Stimulated activated CD4-positive, alpha-beta T cell treated with anti-CD3 and anti-CD28 coated beads, Interleukin-1b, Interleukin-23, amount 100 ng/mL, for 1 hour (primary cell): ENCODE results near the gene NUBPL.
"Not testable (repeated sequence)": the region's sequence is repeated elsewhere in the genome, so short reads cannot be mapped to it uniquely, and the experiment has no call there.

Experiments
- DNase-seq, 2 donors: peaks; one replicate each; pipeline ENCODE4 v3.0.0-alpha.2; 2020; ENCODE audit warnings: low read depth in 2 of 2

NUBPL gene

DNA sequence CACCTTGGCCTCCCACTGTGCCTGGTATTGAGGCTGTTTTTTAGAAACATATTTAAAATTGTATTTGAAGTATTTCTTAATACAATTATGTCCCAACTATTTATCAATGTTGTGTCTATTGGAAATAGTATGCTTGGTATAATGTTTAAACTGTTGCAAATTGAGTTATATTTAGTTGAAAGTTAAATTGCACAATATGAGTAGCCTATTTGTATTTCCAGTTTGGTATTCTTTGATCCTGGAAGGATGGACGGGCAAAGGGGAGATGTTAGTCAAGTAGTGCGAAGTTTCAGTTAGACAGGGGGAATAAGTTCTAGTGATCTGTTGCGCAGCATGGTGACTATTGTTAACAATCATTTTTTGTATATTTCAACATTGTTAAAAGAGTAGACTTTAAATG, 111.5 kb downstream of the NUBPL start:
- no peak for DNase-seq

DNA sequence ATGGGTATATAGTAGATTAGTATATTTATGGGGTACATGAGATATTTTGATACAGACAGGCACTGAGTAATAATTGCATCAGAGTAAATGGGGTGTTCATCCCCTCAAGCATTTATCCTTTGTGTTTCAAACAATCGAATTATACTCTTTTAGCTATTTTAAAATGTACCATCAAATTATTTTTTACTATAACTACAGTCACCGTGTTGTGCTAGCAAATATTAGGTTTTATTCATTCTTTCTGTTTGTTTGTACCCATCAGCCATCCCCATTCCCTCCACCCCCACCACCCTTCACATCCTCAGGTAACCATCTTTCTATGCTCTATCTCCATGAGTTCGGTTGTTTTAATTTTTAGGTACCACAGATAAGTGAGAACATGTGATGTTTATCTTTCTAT, 115.8 kb downstream of the NUBPL start:
- no peak for DNase-seq

DNA sequence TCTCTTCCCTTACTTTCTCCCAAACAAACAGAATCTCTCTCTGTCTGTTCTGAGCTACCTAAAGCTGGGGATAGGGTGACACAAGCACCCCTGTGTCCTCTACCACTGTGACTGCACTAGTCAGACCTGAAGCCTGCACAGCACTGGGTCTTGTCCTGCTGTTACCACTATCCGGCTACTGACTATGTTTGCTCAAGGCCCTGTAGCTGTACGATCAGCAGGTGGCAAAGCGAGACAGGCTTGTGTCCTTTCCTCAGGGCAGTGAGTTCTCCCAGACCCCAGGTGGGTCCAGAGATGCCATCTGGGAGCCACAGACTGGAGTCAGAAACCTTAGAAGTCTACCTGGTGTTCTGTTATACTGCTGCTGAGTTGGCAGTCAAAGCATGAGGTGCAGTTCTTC, 116.4 kb downstream of the NUBPL start:
- DNase-seq = no peak

DNA sequence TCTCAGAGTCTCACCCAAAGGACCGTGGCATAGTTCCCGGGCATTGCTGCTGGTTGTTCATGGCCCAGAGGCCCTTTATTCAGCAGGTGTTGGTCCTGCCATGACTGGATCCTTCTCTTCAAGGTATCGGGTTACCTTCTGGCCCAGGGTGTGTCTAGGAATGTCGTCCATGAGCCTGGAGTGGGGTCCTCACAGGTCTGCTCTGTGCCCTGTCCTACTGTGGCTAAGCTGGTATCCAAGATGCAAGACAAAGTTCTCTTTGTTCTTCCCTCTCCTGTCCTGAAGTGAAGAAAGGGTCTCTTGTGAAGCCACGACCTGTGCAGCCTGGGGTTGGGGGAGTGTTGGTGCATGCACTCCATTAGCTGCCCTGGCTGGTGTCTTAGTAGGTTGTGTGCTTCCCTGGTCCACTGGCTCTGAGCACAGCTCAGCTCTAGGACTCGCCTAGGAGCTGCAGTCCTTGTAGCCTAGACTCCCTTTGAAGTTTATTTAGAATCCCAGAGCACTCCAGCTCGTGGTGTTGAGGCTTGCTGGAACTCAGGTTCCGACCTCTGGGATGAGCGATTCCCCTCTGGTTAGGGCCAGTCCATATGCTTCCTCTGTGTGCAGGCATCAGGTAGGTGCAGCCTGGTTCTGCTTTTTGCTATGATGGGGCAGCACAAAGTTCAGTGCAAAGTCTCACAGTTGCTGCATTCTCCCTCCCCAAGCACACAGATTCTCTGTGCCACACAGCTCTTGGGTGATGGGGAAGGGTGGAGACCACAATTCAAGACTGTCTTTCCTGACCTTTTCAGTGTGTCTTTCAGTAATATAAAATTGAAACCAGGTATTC, 117.4 kb downstream of the NUBPL start:
- DNase-seq = no peak

DNA sequence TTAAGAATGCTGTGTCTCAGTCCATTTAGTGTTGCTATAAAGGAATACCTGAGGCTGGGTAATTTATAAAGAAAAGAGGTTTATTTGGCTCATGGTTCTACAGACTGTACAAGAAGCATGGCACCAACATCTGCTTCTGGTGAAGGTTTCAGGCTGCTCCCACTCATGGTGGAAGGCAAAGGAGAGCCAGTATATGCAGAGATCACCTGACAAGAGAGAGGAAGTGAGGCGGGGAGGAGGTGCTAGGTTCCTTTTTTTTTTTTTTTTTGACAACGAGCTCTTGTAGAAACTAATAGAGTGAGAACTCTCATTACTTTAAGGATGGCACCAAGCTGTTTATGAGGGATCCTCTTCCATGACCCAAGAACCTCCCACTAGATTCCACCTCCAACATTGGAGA, 121.6 kb downstream of the NUBPL start:
- no peak for DNase-seq

DNA sequence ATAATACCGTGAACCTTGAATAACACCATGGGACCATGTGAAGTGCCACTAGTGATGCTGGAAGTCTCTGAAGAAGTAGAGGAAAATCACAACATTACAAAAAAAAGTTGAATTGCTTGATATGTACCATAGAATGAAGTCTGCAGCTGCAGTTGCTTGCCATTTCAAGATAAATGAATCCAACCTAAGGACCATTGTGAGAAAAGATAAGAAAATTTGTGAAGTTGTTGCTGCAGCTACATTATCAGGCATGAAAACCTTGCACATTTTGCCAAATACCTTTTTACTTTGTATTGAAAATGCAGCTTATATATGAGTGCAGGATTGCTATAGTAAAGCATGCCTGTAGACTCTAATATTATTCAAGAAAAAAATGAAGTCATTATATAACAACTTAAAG, 126.5 kb downstream of the NUBPL start:
- no peak for DNase-seq

DNA sequence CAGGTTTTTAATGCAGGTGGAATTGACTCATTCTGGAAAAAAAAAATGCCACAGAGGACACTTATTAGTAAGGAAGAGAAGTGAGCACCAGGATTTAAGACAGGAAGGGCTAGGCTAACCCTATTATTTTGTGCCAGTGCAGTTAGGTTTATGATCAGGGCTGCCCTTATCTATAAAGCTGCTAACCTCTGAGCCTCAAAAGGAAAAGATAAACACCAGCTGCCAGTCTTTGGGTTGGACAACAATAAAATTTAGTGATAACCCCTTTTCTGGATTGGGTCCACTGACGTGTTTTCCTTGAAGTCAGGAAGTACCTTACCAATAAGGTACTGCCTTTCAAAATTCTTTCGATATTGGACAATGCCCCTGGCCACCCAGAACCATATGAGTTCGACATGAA, 128.9 kb downstream of the NUBPL start:
- no peak for DNase-seq

DNA sequence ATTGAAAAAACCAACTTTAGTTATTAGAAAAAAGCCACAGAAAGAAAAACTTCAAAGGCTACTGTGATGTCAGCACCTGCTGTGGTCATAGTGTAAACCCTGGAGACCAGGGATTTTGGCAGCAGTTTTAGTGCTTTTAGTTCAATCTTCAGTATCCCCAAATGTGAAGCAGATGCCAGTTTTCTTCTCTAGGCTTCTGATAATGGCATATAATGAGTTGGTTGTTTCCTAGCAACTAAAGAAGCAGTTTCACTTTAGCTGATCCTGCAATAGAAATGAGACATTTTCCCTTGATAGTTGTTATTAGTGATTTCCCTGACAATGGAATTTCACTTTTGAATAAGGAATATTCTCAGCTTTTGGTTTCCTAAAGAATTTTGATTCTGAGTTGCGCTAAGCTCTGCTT, 131.2 kb downstream of the NUBPL start:
- no peak for DNase-seq

DNA sequence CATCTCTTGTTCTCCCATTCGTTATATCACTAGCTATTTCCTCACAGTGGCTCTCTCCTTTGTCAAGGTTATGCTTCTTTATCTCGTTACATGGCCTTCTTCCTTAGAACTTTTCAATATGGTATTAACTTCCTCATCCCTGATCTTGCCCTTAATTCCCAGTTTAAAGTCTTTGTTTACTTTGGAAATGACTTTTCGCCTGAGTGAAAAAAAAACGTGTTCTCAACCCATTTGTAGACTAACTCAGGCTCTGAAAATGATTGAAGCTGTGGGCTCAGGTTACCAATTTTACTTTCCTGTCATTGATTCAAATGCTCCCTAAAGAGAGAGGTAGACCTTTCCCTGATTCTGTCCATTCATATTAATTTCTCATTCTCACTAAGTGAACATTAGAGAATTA, 135.2 kb downstream of the NUBPL start:
- DNase-seq = no peak

DNA sequence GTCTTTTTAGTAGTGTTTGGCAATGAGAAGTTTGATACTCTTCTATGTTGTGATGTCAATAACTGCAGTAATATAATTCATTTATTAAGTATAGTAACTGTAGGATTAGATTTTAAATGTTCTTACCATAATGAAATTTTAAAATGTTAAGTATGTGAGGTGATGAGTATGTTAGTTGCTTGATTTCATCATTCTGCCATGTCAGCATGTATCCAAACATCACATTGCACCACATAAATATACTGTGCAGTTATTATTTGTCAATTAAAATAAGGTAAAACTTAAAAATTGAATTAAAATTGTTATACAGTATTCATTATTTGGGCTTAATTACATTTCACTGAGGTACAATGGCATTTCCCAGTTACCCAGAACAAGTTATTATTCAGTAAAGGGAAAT, 138.6 kb downstream of the NUBPL start:
- DNase-seq = no peak

DNA sequence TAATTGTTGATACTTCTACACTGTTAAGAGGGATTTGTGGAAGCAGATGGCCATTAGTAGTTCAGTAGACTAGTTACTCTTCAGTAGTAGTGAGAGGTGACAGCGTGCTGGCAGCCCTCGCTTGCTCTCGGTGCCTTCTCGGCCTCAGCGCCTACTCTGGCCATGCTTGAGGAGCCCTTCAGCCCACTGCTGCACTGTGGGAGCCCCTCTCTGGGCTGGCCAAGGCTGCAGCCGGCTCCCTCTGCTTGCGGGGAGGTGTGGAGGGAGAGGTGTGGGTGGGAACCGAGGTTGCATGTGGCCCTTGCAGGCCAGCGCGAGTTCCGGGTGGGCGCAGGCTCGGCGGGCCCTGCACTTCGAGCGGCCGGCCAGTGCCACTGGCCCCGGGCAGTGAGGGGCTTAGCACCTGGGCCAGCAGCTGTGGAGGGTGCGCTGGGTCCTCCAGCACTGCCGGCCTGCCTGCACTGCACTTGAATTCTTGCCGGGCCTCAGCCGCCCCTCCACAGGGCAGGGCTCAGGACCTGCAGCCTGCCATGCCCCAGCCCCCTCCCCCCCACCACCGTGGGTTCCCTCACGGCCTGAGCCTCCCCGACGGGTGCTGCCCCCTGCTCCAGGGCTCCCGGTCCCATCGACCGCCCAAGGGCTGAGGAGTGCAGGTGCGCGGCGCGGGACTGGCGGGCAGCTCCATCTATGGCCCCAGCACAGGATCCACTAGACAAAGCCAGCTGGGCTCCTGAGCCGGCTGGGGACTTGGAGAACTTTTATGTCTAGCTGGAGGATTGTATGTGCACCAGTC, 139.3 kb downstream of the NUBPL start:
- DNase-seq = no peak

DNA sequence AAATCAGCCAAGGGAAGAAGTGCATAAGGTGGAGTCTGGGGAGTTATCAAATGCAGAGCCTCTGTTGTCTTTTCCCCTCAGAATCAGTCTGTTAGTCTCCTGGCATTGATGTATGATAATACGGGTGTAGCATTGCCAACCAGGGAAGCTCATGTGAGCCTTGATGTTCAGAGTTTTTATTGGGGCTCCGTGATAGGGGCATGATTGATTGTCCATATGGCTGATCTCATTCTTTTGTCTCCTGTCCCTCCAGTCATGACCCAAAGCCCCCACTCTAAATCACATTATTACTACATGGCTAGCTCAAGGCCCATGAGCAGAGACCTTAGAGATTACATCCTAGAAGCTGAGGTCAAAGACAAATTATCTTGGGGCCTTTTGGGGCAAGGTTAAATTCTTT, 140.9 kb downstream of the NUBPL start:
- no peak for DNase-seq

DNA sequence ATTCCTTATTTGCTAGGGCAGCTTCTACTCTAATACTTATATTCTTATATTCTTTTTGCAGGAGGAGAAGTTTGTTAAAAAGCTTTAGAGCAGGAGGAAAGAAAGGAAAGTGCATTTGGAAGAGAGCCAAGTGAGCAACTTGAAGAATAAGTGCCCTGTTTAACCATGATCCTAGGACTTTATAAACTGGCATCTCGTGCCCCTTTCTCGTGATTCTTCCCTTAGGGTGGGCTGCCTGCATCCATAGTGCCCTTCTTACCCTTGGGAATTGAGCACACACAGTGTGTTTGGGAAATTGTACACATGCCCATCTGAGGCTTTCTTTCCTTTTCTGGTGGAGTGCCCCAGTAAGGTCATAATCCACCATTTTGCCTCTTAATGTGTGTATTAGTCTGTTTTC, 141.9 kb downstream of the NUBPL start:
- DNase-seq = no peak

DNA sequence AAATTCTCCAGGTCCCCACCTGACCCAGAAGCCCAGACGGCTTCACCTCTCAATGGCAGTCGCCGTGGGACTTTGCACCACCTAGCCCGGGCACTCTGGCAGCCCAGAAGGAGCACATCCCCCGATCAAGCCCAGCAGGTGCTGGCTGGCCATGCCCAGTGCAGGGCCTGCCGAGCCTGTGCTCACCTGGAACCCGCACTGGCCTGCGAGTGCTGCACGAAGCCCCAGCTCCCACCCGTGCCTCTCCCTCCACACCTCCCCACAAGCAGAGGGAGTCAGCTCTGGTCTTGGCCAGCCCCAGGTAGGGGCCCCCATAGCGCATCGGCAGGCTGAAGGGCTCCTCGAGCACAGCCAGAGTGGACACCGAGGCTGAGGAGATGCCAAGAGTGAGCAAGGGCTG, 144.5 kb downstream of the NUBPL start:
- DNase-seq = no peak

DNA sequence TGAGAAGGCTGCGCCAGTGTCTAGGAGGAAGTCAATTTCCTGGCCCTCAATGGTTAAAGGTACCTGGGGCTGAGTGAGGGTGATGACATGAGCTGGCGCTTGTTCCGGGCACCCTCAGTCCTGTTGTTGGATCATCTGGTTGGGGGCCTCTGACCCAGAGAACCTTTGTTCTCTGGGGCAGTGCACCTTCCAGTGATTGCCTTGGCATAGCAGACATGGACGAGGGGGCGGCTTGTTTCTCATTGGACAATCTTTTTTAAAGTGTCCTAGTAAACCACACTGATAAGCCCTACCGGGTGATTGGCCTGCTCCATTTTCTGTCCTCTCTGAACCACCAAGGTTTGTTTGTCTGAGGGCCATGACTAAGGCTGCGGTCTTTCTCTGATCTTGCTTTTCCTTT, 147.5 kb downstream of the NUBPL start:
- not testable (repeated sequence) for DNase-seq

DNA sequence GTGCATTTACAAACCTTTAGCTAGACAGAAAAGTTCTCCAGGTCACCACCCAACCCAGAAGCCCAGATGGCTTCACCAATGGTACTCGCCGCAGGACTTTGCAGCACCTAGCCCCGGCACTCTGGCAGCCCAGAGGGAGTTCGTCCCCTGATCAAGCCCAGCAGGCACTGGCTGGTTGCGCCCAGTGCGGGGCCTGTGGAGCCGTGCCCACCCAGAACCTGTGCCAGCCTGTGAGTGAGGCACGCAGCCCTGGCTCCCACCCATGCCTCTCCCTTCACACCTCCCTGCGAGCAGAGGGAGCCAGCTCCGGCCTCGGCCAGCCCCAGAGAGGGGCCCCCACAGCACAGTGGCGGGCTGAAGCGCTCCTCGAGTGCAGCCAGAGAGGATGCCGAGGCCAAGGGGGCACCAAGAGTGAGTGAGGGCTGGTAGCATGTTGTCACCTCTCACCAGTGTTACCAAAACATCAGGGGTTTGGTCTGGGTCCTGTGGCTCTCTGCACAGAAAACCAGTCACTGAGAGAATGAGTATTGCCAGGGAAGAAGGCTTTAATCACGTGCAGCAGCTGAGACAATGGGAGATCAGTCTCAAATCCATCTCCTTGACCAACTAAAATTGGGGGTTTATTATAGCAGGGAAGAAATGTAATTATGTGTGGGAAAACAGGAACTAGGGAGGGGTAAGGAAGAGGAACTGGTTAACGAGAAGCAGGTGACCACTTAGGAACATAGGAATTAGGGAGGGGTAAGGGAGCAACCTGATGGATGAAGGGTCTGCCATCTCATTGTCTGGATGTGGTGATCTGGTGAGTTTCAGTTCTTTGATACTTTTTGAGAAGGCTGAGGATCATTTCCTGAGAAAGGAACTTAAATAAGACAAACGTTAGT, 151.3 kb downstream of the NUBPL start:
- no peak for DNase-seq

DNA sequence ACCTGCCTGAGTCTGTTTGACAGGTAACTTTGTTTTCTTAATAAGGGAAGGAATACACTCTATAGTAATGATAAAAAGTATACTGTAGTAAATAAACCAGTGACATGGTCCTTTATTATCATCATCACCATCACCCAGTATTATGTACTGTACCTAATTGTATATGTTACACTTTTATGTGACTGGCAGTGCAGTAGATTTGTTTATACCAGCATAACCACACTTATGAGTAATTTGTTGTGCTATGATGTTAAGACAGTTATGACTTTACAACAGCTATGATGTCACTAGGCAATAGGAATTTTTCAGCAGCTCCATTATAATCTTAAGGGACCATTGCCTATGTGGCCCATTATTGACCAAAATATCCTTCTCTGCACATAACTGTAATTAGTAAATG, 155.0 kb downstream of the NUBPL start:
- DNase-seq = no peak

DNA sequence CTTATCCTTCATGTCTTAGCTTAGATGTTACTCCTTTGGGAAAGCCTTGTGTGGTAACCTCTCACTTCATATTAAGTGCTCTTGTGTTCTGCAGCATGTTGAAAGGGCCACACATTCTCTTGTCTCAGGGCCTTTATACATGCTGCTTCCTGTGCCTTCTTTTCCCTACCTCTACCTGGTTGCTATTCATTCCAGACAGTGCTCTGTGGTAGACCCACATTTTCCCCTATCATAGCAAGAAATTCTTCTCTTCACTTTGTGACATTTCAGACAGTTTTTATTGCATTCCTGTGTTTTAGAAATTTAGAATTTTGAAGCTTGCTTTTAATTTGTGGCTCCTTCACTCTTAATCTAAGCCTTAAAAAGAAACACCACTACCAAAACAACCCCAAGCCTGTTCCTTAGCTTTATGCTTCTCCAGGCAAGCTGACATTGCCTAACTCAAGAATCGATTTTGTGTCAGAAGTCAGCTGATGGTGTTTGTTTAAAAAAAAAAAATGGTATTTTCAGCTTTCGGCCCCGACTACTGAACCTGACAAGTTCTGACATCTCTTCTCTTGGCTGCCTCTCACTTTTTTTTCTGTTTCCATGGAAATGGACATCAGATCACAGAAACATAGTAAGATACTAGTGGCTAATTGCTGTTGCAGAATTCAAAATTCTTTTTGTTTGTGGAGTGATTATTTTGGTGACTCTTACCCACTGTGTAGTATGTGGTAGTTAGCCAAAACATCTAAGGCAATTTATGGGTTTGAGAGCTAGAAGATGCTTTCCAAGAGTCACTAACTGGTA, 156.3 kb downstream of the NUBPL start:
- no peak for DNase-seq

DNA sequence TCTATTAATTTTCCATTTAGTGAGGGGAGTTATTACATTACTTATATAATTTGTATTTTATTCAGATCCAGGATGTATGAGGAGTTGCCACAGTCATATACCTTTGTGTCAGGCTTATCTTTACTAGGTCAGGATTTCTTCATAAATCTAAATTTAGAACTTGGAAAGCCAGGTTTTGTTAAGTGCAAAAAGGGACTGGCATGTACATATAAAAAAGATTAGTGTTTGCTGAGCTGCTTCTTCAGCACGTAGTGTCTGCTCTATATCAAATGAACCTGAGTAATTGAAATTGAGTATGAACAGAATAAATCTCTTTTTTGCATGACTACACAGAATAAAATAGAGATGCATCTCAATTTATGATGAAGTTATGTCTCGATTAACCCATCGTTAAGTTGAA, 157.4 kb downstream of the NUBPL start:
- DNase-seq = no peak

DNA sequence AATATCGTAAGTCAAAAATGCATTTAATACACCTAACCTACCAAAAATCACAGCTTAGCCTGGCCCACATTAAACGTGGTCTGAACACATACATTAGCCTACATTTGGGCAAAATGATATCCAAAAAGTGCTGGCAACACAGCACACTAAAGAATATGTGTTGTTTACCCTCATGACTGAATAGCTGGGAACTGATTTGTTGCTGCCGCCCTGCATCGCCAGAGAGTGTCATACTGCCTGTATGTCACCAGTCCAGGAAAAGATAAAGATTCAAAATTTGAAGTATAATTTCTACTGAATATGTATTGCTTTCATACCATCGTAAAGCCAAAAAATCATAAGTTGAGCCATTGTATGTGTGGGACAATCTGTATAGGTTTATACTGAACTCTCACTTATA, 157.8 kb downstream of the NUBPL start:
- DNase-seq = no peak

DNA sequence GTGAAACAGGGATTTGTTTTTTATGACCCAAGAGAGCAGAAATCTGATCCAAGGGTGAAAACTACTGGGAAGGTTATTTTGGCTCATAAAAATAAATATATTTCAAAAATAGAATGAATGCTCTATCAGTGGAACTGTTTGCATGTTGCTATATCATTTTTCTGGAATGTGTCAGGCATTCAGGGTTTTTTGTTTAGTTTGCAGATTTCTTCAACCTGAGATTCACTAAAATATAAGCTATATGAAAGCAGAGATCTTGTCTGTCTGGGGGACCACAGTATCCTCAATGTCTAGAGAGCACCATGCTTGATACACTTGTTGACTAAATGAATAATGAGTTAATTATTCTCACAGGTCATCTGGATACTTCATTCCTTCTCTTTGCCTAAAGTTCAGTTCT, 165.1 kb downstream of the NUBPL start:
- no peak for DNase-seq

DNA sequence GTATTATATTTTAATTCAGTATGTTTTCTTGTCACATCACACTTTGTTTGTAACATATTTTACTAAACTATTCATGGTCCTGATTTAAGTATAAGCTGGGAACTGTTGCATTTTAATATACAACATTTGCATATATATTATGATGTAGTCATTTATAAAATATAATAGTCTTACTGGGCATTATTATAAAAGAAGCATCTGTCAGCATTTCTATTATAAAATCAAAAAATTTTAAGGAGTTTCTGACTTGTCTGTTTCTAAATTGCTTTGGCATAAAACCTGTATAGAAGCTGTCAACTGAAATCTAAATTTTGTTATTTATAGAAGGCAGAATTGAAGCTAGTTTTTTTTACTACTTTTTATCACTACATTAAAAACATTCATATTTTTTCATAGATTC, 166.6 kb downstream of the NUBPL start:
- DNase-seq = no peak
